Measurements from ENCODE around the gene LARGE1.

LARGE1 gene

GRCh38 chr22:33758961-33759360 is 161.3 kb downstream of the LARGE1 start:
- no peak for DNase-seq

GRCh38 chr22:33757802-33758483 is 162.3 kb downstream of the LARGE1 start:
- no peak for DNase-seq

- DNase-seq: peak; percentile 51
Measured at GRCh38 chr22:33757041-33757801, 163.1 kb downstream of the LARGE1 start.

GRCh38 chr22:33756508-33756949 is 163.7 kb downstream of the LARGE1 start:
- no peak for DNase-seq

- no peak for DNase-seq
Measured at GRCh38 chr22:33748714-33749113, 171.6 kb downstream of the LARGE1 start.

- peak; percentile 86 for DNase-seq
Measured at GRCh38 chr22:33747576-33748180, 172.6 kb downstream of the LARGE1 start.

GRCh38 chr22:33747029-33747428 is 173.2 kb downstream of the LARGE1 start:
- DNase-seq: no peak

GRCh38 chr22:33746501-33746928 is 173.8 kb downstream of the LARGE1 start:
- DNase-seq: no peak

- no peak for DNase-seq
Measured at GRCh38 chr22:33745501-33745900, 174.8 kb downstream of the LARGE1 start.

GRCh38 chr22:33743756-33744155 is 176.5 kb downstream of the LARGE1 start:
- no peak for DNase-seq

- DNase-seq: peak; percentile 42
Measured at GRCh38 chr22:33741025-33741424, 179.3 kb downstream of the LARGE1 start.

GRCh38 chr22:33739516-33739915 is 180.8 kb downstream of the LARGE1 start:
- DNase-seq: no peak

GRCh38 chr22:33737662-33738061 is 182.6 kb downstream of the LARGE1 start:
- no peak for DNase-seq

- no peak for DNase-seq
Measured at GRCh38 chr22:33735978-33736377, 184.3 kb downstream of the LARGE1 start.

- no peak for DNase-seq
Measured at GRCh38 chr22:33728847-33729246, 191.4 kb downstream of the LARGE1 start.

GRCh38 chr22:33726294-33726734 is 194.0 kb downstream of the LARGE1 start:
- DNase-seq: no peak

GRCh38 chr22:33723915-33724314 is 196.4 kb downstream of the LARGE1 start:
- DNase-seq: no peak

- no peak for DNase-seq
Measured at GRCh38 chr22:33722816-33723215, 197.5 kb downstream of the LARGE1 start.

- no peak for DNase-seq
Measured at GRCh38 chr22:33720166-33720878, 200.0 kb downstream of the LARGE1 start.

GRCh38 chr22:33717694-33718396 is 202.4 kb downstream of the LARGE1 start:
- DNase-seq: no peak

- DNase-seq: no peak
Measured at GRCh38 chr22:33715237-33715985, 204.9 kb downstream of the LARGE1 start.

GRCh38 chr22:33710326-33710725 is 209.9 kb downstream of the LARGE1 start:
- DNase-seq: no peak

Measured in NCI-H1436 (cell line).